Heart left ventricle (tissue), 16 donors: ENCODE results near the gene PYGL. TPM values are rescaled to one million over a fixed set of nuclear protein-coding genes. Genes with fewer than 3 reads are reported as not detected.
A peak's percentile ranks its signal among the peaks of the same experiment; 100 is the strongest.

Experiments
- ATAC-seq, 4 donors: fragments of 200-7000 bp; cut with Tn5 transposase; one replicate each; pipeline ENCODE4 v1.9.1; 2020 to 2022; ENCODE audit warnings: moderate library complexity in 4 of 4, mild to moderate bottlenecking in 3 of 4, moderate number of reproducible peaks in 1 of 4
- DNase-seq, 5 donors: peaks; one replicate each; pipeline ENCODE4 v3.0.0-alpha.2; 2020
- H3K27ac ChIP-seq, 12 donors: fragments of 200-600 bp; sonication (generic) in 4 of 12; one replicate each; pipeline versions ENCODE4 v1.5.0 to v1.8.0; 2016 to 2022; ENCODE audit warnings: mild to moderate bottlenecking in 2 of 12
- H3K27me3 ChIP-seq, 9 donors: fragments of 200-600 bp; sonication (generic) in 2 of 9; one replicate each; pipeline versions ENCODE4 v1.5.1 to v1.8.0; 2016 to 2022; ENCODE audit warnings: mild to moderate bottlenecking in 3 of 9
- H3K36me3 ChIP-seq, 9 donors: fragments of 200-600 bp; sonication (generic) in 2 of 9; one replicate each; pipeline versions ENCODE4 v1.5.0 to v1.8.0; 2018 to 2022; ENCODE audit warnings: mild to moderate bottlenecking in 2 of 9
- H3K4me1 ChIP-seq, 12 donors: fragments of 200-600 bp; sonication (generic) in 4 of 12; one replicate each; pipeline versions ENCODE4 v1.5.0 to v1.8.0; 2016 to 2022; ENCODE audit warnings: mild to moderate bottlenecking in 3 of 12
- H3K4me3 ChIP-seq, 12 donors: fragments of 200-600 bp; sonication (generic) in 4 of 12; one replicate each; pipeline versions ENCODE4 v1.5.0 to v1.8.0; 2017 to 2022; ENCODE audit warnings: mild to moderate bottlenecking in 9 of 12, moderate library complexity in 4 of 12
- H3K9me3 ChIP-seq, 12 donors: fragments of 200-600 bp; sonication (generic) in 4 of 12; one replicate each; pipeline versions ENCODE4 v1.5.0 to v1.8.0; 2016 to 2022; ENCODE audit warnings: mild to moderate bottlenecking in 1 of 12
- POLR2A ChIP-seq, 2 donors: fragments of 450-650 bp; IDR thresholded peaks; one replicate each; pipeline ENCODE4 v1.6.1; 2017; ENCODE audit warnings: antibody characterized with exemption in 2 of 2, mild to moderate bottlenecking in 2 of 2, moderate library complexity in 2 of 2
- WGBS, 4 donors: extraction: QIAGEN DNeasy Blood & Tissue Kit in 2 of 4; methylation state at CpG; one replicate each; pipeline versions ENCODE4 v1.1.5 to v1.1.7; 2013 to 2018; 5-methylcytosine and 5-hydroxymethylcytosine counted together
- intact Hi-C, 10 donors: fragments of 100-400 bp; cut with DNase I; formaldehyde crosslinking; loops; one replicate each; pipeline versions ENCODE4 v1.11.1 to v1.14.2; 2022
- polyA plus RNA-seq, 2 donors: library from polyadenylated mRNA; stranded (reverse); fragments of 200-250 nt; gene quantifications; one replicate each; pipeline ENCODE4 v1.2.3, GENCODE V29; 2013
- total RNA-seq, 9 donors: library from RNA; depleted of rRNA in 2 of 9; stranded (reverse); fragments of >200 nt in 2 of 9; fragmentation: NEBNext Ultra II Directional in 3 of 9; extraction: Animal tissue kit (Norgen Biotek cat#: 25700) in 3 of 9; gene quantifications; one replicate each; pipeline versions ENCODE4 v1.1.0 to v1.2.4, GENCODE V29; 2016 to 2023
- TF ChIP-seq, protein P1 (sequence below), 12 donors: fragments of 200-600 bp; sonication (generic) in 4 of 12; IDR thresholded peaks; one replicate each; pipeline versions ENCODE4 v1.5.0 to v1.8.0; 2018 to 2022; ENCODE audit warnings: antibody characterized with exemption in 12 of 12, mild to moderate bottlenecking in 5 of 12
- donor health status: ischemic (EF 13 %, LVEDD 7.1; RV severe dilation, severe dysfunction).
- donor health status: healthy with polysubstance abuse.
- donor health status: DM: no; HTN: yes; CAD: no.
- donor health status: DM: no; HTN: no; CAD: no.
- donor health status: ischemic (EF 25% LVEDD 6.9; RV normal size, moderate dysfunction).
- donor health status: ischemic (EF 25% LVEDD 5.7; RV mildly dilated, moderate dysfunction).
- donor health status: healthy.
- donor health status: DM: yes; HTN: yes; CAD: no.
- donor health status: ischemic (EF 35%, LVEDD 5.7; RV mildly dilated, moderate dysfunction).
- donor health status: nonischemic (EF 11% LVEDD 7.7; RV severe dilation, severe dysfunction).
- donor health status: DM: yes; HTN: yes; CAD: no.
- donor health status: PGD.
- donor health status: ischemic (EF 29% LVEDD 5.4; RV normal size, mild dysfunction).
- donor health status: nonischemic (EF 23%, LVEDD 6.1; RV moderate dilation, normal function).

PYGL gene
- total and polyA plus RNA-seq, 11 donors: 2.3 to 25.5 (median 6.7) TPM

DNA sequence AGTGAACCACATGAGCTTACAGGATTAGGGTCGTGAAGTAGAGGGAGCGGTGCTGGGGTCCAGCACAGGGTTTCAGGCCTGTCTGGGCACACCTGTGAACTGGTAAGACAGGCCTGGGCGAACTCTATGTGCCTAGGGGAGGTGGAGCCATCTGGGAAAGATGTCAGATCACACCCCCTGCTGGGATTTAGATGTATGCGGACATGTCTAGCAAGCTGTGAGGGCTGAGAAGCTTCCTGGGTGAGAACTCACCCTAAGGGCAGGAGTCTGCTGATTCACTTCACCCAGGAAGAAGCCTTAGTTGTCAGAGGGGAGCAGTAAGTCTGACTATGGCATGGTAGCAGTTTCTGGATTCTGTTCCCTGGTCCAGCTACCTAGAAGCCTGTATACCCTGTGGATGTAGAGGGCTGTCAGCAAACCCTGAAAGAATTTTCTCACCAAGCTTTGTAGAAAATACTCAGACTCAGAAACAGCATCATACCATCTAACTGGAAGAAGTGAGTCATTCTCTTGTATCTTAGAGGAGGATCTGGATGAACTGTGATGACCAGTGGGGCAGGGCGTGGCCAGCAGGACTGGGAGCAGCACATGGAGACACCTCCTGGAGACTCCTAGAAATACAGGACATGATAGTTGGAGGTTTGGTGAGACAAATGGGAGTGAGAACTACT lies 11.2 kb upstream of the PYGL start:
- Histone ChIP-seq H3K4me1 (peaks cover 0 to 11% (median 1%) of the 10 kb centered on the region in 12 donors), H3K27me3 (no peaks in the 10 kb centered on the region), H3K36me3 (no peaks in the 10 kb centered on the region), H3K27ac (peak overlapping the region in 3 of 12 donors; percentile 11 to 61 (median 58)), H3K9me3 (no peaks in the 10 kb centered on the region), H3K4me3 (no peak overlapping the region)
- WGBS, 4 donors: 86 to 91% (median 89%) methylated on average over 5 of the region's 5 CpGs
- DNase-seq: peak in 2 of 5 donors; percentile 48 to 80
- TF ChIP-seq, protein P1, sequence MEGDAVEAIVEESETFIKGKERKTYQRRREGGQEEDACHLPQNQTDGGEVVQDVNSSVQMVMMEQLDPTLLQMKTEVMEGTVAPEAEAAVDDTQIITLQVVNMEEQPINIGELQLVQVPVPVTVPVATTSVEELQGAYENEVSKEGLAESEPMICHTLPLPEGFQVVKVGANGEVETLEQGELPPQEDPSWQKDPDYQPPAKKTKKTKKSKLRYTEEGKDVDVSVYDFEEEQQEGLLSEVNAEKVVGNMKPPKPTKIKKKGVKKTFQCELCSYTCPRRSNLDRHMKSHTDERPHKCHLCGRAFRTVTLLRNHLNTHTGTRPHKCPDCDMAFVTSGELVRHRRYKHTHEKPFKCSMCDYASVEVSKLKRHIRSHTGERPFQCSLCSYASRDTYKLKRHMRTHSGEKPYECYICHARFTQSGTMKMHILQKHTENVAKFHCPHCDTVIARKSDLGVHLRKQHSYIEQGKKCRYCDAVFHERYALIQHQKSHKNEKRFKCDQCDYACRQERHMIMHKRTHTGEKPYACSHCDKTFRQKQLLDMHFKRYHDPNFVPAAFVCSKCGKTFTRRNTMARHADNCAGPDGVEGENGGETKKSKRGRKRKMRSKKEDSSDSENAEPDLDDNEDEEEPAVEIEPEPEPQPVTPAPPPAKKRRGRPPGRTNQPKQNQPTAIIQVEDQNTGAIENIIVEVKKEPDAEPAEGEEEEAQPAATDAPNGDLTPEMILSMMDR (IDR thresholded peaks at IDR 0.05): peak in 5 of 12 donors; percentile 8 to 38 (median 23)
- TF ChIP-seq POLR2A (IDR thresholded peaks at IDR 0.05): no peak
- intact Hi-C loops: loop anchor here in 8 of 10 donors (2.0 to 10.0 kb wide), 9 partner anchors 139 to 829 kb away; partner anchors contain the start of gene TRIM9 (in 1 of the 8)
- ATAC-seq: peak in 3 of 4 donors; percentile 45 to 92 (median 84)

DNA sequence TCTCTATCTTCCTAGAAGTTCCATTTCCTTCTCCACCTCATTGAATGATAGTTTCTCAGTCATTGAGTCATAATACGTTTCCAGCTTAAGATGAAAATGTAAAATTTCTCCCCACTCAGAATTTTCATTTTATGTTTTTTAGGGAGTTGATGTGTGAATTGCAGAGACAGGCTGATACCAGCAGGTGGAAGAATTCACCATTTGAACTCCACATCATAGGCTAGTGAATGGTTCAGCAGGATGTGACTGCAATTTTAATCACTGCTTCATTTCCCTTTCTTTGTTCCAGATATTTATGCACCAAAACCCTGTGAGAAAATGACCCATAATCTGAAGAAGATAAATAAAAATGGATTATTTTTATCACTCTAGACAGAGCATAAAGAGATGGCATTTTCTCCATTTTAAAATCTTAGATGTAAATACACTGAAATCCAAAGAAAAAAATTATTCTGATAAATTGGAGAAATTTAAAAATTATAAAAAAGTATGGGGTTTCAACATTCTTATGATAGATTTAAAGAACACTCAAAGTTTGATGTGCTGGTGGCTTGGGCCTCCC lies 10.6 kb upstream of the PYGL start:
- no peak overlapping the region for H3K4me3 ChIP-seq
- H3K27ac ChIP-seq: peak overlapping the region in 3 of 12 donors; percentile 11 to 61 (median 58)
- TF ChIP-seq, protein P1 (IDR thresholded peaks at IDR 0.05): peak; percentile 30 to 74 (median 61)
- TF ChIP-seq POLR2A (IDR thresholded peaks at IDR 0.05): no peak
- no peaks in the 10 kb centered on the region for H3K36me3 ChIP-seq
- DNase-seq (no peak), ATAC-seq (peak in 3 of 4 donors; percentile 75 to 83 (median 77))
- H3K9me3 ChIP-seq: no peaks in the 10 kb centered on the region
- 16 to 26% (median 20%) methylated on average over 1 of the region's 1 CpG for WGBS, 4 donors
- H3K27me3 ChIP-seq: no peaks in the 10 kb centered on the region
- intact Hi-C loops: loop anchor here in 9 of 10 donors (2.0 to 10.0 kb wide), 9 partner anchors 140 to 830 kb away; partner anchors contain the start of gene TRIM9 (in 1 of the 9)
- peaks cover 0 to 11% (median 1%) of the 10 kb centered on the region in 12 donors for H3K4me1 ChIP-seq

DNA sequence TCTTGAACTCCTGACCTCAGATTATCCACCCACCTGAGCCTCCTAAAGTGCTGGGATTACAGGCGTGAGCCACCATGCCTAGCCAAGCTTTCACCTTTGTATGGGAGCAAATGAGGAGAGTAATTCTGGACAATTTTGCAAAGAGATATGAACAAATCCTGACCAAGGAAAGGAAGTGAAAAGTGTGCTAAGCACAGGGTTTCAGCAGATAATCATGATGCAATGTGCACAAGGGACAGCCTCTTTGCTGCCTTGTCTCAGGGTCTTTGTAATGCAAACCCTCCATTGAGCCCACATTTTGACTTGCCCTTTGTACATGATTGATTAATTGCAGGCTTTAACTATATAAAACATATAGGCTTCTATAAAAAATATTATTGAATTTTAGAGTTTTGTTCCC lies 9.2 kb upstream of the PYGL start:
- Histone ChIP-seq H3K4me1 (peaks cover 0 to 11% (median 1%) of the 10 kb centered on the region in 12 donors), H3K9me3 (peaks cover 0 to 4% (median 0%) of the 10 kb centered on the region in 12 donors), H3K27ac (no peak overlapping the region), H3K4me3 (no peak overlapping the region), H3K27me3 (no peaks in the 10 kb centered on the region), H3K36me3 (no peaks in the 10 kb centered on the region)
- intact Hi-C loops: loop anchor here in 4 of 10 donors (5.0 to 10.0 kb wide), 5 partner anchors 141 to 831 kb away; partner anchors contain the start of gene TRIM9 (in 1 of the 4)
- no peak for ATAC-seq
- TF ChIP-seq, protein P1 (IDR thresholded peaks at IDR 0.05): no peak
- no peak for TF ChIP-seq POLR2A (IDR thresholded peaks at IDR 0.05)
- WGBS, 4 donors: 91 to 100% (median 94%) methylated on average over 1 of the region's 1 CpG
- no peak for DNase-seq

DNA sequence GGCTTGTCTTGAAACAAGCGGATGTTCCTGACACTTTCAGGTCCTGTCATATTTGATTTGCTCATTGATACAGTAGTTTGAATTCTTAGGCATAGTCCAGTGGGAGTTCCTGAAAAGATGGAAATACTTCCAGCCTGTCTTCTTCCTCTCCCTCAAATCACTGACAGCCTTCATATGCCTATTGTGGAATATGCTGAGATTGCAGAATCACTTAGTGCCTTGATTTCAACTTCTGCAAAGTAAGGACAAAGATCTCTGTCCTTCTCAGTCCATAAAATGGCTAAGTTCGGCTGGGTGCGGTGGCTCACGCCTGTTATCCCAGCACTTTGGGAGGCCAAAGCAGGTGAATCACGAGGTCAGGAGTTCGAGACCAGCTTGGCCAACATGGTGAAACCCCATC lies 6.7 kb upstream of the PYGL start:
- DNase-seq (no peak), ATAC-seq (no peak)
- H3K4me1 ChIP-seq: peaks cover 0 to 11% (median 1%) of the 10 kb centered on the region in 12 donors
- no peak for TF ChIP-seq POLR2A (IDR thresholded peaks at IDR 0.05)
- TF ChIP-seq, protein P1 (IDR thresholded peaks at IDR 0.05): no peak
- H3K36me3 ChIP-seq: no peaks in the 10 kb centered on the region
- H3K9me3 ChIP-seq: peaks cover 0 to 5% (median 0%) of the 10 kb centered on the region in 12 donors
- H3K27ac ChIP-seq: no peak overlapping the region
- intact Hi-C loops: loop anchor here in 4 of 10 donors (5.0 to 10.0 kb wide), 5 partner anchors 144 to 834 kb away; partner anchors contain the start of gene TRIM9 (in 1 of the 4)
- no peak overlapping the region for H3K4me3 ChIP-seq
- WGBS, 4 donors: 88 to 98% (median 96%) methylated on average over 6 of the region's 6 CpGs
- H3K27me3 ChIP-seq: no peaks in the 10 kb centered on the region
